ENCODE results near the gene ZNF530.

ZNF530 gene

GRCh38 chr19:57611113-57611512, 11.4 kb downstream of the ZNF530 start:
- TF ChIP-seq CTCF (IDR thresholded peaks at IDR 0.05; ENCODE audit: low read depth, low read length, missing control alignments): no peak

GRCh38 chr19:57613941-57614743, 14.5 kb downstream of the ZNF530 start, which contains the start of gene ZNF134:
ZNF134 (plus strand) TSS chr19:57614242; CDS start chr19:57619469, 5,227 bp downstream.
- peak within 1 kb of the TSS; percentile 80 for H3K4me3 ChIP-seq (ENCODE audit: low read depth, low read length)
- in situ Hi-C loops (cut with HindIII; ENCODE audit: low sequenced_read_pairs): no loop called here
- DNase-seq (ENCODE audit: low read depth): peak; percentile 80
- TF ChIP-seq CTCF (IDR thresholded peaks at IDR 0.05; ENCODE audit: low read depth, low read length, missing control alignments): no peak

More at GRCh38 chr19:57611113-57611512, 11.4 kb downstream of the ZNF530 start:
- no peak for DNase-seq (ENCODE audit: low read depth)
- in situ Hi-C loops (cut with HindIII; ENCODE audit: low sequenced_read_pairs): no loop called here
- no peak overlapping the region for H3K4me3 ChIP-seq (ENCODE audit: low read depth, low read length)

GRCh38 chr19:57615346-57615745, 15.7 kb downstream of the ZNF530 start:
- H3K4me3 ChIP-seq (ENCODE audit: low read depth, low read length): peak overlapping the region; percentile 80
- TF ChIP-seq CTCF (IDR thresholded peaks at IDR 0.05; ENCODE audit: low read depth, low read length, missing control alignments): no peak
- no peak for DNase-seq (ENCODE audit: low read depth)
- in situ Hi-C loops (cut with HindIII; ENCODE audit: low sequenced_read_pairs): no loop called here

- H3K4me3 ChIP-seq (ENCODE audit: low read depth, low read length): no peak overlapping the region
- in situ Hi-C loops (cut with HindIII; ENCODE audit: low sequenced_read_pairs): loop anchor here (5.0 kb wide), 1 partner anchor 56 kb away; no protein-coding TSS in a partner anchor
- no peak for TF ChIP-seq CTCF (IDR thresholded peaks at IDR 0.05; ENCODE audit: low read depth, low read length, missing control alignments)
- no peak for DNase-seq (ENCODE audit: low read depth)
These were observed 21.1 kb downstream of the ZNF530 start for GRCh38 chr19:57620673-57621348.

- in situ Hi-C loops (cut with HindIII; ENCODE audit: low sequenced_read_pairs): loop anchor here (5.0 kb wide), 1 partner anchor 54 kb away; no protein-coding TSS in a partner anchor
- no peak overlapping the region for H3K4me3 ChIP-seq (ENCODE audit: low read depth, low read length)
- TF ChIP-seq CTCF (IDR thresholded peaks at IDR 0.05; ENCODE audit: low read depth, low read length, missing control alignments): no peak
- DNase-seq (ENCODE audit: low read depth): no peak
These were observed 23.4 kb downstream of the ZNF530 start for GRCh38 chr19:57623091-57623490.

GRCh38 chr19:57632987-57633831, 33.5 kb downstream of the ZNF530 start, which contains the start of gene ZNF211:
ZNF211 (plus strand) TSS chr19:57633168; CDS start chr19:57633347, 179 bp downstream.
- TF ChIP-seq CTCF (IDR thresholded peaks at IDR 0.05; ENCODE audit: low read depth, low read length, missing control alignments): no peak
- in situ Hi-C loops (cut with HindIII; ENCODE audit: low sequenced_read_pairs): no loop called here

More at GRCh38 chr19:57632987-57633831, 33.5 kb downstream of the ZNF530 start, which contains the start of gene ZNF211:
- peak within 1 kb of the TSS; percentile 84 for H3K4me3 ChIP-seq (ENCODE audit: low read depth, low read length)
- DNase-seq (ENCODE audit: low read depth): peak; percentile 86

Data from astrocyte of the cerebellum (primary cell).